ENCODE results near the gene ZNF599. TPM values are rescaled to one million over a fixed set of nuclear protein-coding genes. Genes with fewer than 3 reads are reported as not detected.

Gene ZNF599
- total RNA-seq, 6 experiments from 2014 or later: 4.1 to 5.6 (median 4.8) TPM

DNA sequence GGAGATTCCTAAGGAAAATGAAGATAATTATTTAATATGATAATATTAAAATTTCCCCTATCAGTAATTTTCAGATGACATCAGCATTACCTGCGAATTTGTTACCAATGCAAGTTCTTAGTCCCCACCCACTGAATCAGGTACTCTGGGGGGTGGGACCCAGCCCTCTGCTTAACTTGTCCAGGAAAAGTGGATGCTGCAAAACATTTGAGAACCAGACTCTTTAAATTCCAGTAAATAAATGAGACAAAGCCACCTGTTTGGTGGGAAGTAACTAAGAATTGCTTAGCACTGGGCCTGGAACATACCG, 495 bp upstream of the ZNF599 start:
- no peak overlapping the region for H3K27ac Mint-ChIP-seq
- DNase-seq: no peak
- H3K4me3 Mint-ChIP-seq: peak overlapping the region; percentile 94
- TF ChIP-seq, protein P1, sequence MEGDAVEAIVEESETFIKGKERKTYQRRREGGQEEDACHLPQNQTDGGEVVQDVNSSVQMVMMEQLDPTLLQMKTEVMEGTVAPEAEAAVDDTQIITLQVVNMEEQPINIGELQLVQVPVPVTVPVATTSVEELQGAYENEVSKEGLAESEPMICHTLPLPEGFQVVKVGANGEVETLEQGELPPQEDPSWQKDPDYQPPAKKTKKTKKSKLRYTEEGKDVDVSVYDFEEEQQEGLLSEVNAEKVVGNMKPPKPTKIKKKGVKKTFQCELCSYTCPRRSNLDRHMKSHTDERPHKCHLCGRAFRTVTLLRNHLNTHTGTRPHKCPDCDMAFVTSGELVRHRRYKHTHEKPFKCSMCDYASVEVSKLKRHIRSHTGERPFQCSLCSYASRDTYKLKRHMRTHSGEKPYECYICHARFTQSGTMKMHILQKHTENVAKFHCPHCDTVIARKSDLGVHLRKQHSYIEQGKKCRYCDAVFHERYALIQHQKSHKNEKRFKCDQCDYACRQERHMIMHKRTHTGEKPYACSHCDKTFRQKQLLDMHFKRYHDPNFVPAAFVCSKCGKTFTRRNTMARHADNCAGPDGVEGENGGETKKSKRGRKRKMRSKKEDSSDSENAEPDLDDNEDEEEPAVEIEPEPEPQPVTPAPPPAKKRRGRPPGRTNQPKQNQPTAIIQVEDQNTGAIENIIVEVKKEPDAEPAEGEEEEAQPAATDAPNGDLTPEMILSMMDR (IDR thresholded peaks at IDR 0.05): no peak
- H3K27me3 Mint-ChIP-seq (ENCODE audit: insufficient read depth): no peaks in the 10 kb centered on the region
- H3K9me3 Mint-ChIP-seq: peaks cover 29% of the 10 kb centered on the region
- peaks cover 39% of the 10 kb centered on the region for H3K36me3 Mint-ChIP-seq (ENCODE audit: low read depth)
- H3K4me1 Mint-ChIP-seq (ENCODE audit: low read depth): peaks cover 10% of the 10 kb centered on the region

DNA sequence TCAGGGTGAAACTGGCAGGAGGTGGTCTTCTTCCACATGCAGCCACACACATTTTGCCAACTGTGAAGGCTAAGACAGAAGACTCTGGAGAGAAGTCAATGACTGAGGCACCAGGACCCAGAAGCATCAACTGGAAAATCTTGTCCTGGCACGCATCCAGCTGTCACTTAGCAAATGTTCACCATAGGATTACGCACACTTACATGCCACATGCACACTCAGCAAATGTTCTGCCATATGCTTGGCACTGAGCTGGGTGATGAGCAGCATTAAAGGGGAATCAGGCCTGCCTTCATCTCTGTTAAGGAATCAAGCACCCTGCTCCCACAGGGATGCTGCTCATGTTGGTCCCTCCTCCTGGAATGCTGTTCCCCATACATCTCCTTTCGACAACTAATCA, 5.1 kb downstream of the ZNF599 start:
- DNase-seq: no peak
- Mint-ChIP-seq H3K27me3 (ENCODE audit: insufficient read depth) (peaks cover 1% of the 10 kb centered on the region), H3K36me3 (ENCODE audit: low read depth) (peaks cover 92% of the 10 kb centered on the region), H3K9me3 (peaks cover 72% of the 10 kb centered on the region), H3K27ac (no peak overlapping the region), H3K4me1 (ENCODE audit: low read depth) (peaks cover 28% of the 10 kb centered on the region), H3K4me3 (no peak overlapping the region)
- TF ChIP-seq, protein P1 (IDR thresholded peaks at IDR 0.05): no peak

DNA sequence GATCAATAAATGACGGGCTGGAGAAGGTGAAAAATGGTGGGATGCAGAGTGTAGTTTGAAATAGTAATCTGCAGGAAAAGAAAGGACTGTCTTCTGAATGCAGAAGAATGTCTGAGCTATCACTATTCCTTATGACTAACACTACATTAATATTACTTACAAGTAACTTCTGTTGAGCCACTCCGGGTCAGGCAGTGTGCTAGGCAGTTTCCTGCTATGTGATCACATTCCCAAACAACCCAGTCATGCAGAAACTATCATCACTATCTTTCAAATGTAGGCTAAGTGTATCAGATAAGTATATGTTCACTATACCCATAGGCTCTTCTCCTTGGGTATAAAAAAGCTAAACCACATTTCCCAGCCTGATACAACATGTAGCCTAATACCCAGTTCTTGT, 6.6 kb downstream of the ZNF599 start:
- DNase-seq: peak; percentile 19
- peaks cover 1% of the 10 kb centered on the region for H3K27me3 Mint-ChIP-seq (ENCODE audit: insufficient read depth)
- H3K27ac Mint-ChIP-seq: no peak overlapping the region
- peaks cover 76% of the 10 kb centered on the region for H3K9me3 Mint-ChIP-seq
- H3K36me3 Mint-ChIP-seq (ENCODE audit: low read depth): peaks cover 96% of the 10 kb centered on the region
- no peak overlapping the region for H3K4me3 Mint-ChIP-seq
- H3K4me1 Mint-ChIP-seq (ENCODE audit: low read depth): peaks cover 18% of the 10 kb centered on the region
- TF ChIP-seq, protein P1 (IDR thresholded peaks at IDR 0.05): no peak

DNA sequence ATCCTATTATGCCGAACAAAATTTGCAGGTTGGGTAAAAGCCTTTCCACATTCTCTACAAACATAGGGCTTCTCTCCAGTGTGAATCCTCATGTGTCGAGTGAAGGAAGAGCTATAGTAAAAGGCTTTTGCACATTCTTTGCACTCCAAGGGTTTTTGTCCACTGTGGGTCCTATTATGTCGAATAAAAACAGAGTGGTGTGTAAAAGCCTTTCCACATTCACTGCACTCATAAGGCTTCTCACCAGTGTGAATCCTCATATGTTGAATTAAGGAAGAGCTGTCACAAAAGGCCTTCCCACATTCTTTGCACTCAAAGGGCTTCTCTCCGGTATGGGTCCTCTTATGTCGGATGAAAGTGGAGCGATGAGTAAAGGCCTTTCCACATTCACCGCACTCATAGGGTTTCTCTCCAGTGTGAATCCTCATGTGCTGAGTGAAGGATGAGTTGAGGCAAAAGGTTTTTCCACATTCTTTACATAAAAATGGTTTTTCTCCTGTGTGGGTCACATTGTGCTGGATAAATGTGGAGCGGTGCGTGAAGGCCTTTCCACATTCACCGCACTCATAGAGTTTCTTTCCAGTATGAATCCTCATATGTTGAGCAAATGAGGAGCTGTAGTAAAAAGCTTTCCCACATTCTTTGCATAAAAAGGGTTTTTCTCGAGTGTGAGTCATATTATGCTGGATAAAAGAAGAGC, 13.6 kb downstream of the ZNF599 start:
- Mint-ChIP-seq H3K4me1 (ENCODE audit: low read depth) (no peaks in the 10 kb centered on the region), H3K4me3 (no peak overlapping the region), H3K36me3 (ENCODE audit: low read depth) (peaks cover 73% of the 10 kb centered on the region), H3K27me3 (ENCODE audit: insufficient read depth) (no peaks in the 10 kb centered on the region), H3K9me3 (peaks cover 99% of the 10 kb centered on the region), H3K27ac (no peak overlapping the region)
- no peak for DNase-seq
- TF ChIP-seq, protein P1 (IDR thresholded peaks at IDR 0.05): no peak

DNA sequence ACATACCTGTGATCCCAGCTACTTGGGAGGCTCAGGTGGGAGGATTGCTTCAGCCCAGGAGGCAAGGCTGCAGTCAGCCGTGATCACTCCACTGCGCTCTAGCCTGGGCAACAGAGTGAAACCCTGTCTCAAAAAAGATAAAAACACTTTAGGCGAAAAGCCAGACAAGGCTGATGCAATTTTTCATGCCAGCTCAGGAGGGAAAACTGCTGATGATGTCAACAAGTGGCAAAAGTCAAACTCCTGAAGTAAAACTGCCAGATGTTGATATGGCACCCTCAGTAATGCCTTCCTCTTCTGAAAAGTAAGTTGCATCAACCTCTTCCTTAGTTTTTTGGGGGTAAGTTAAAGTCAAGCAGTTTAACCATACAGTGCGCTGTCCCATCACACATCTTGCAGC, 15.6 kb downstream of the ZNF599 start:
- H3K27ac Mint-ChIP-seq: no peak overlapping the region
- H3K27me3 Mint-ChIP-seq (ENCODE audit: insufficient read depth): no peaks in the 10 kb centered on the region
- TF ChIP-seq, protein P1 (IDR thresholded peaks at IDR 0.05): no peak
- H3K36me3 Mint-ChIP-seq (ENCODE audit: low read depth): peaks cover 68% of the 10 kb centered on the region
- no peaks in the 10 kb centered on the region for H3K4me1 Mint-ChIP-seq (ENCODE audit: low read depth)
- no peak for DNase-seq
- H3K9me3 Mint-ChIP-seq: peaks cover 94% of the 10 kb centered on the region
- H3K4me3 Mint-ChIP-seq: no peak overlapping the region

All from HFFc6 (cell line).